Activated CD4-positive, alpha-beta T cell treated with anti-CD3 and anti-CD28 coated beads, Interleukin-2, amount 50 U/mL, for 16 hours (primary cell): ENCODE measurements around the gene ZNF860.
"Not testable (repeated sequence)": the region's sequence is repeated elsewhere in the genome, so short reads cannot be mapped to it uniquely, and the experiment has no call there.

Source experiments
- DNase-seq: peaks from one replicate; pipeline ENCODE4 v3.0.0-alpha.2; 2020

The ZNF860 gene

GRCh38 chr3:32000877-32001276, 19.3 kb downstream of the ZNF860 start:
- no peak for DNase-seq

- no peak for DNase-seq
Measured at GRCh38 chr3:32002561-32003368, 21.2 kb downstream of the ZNF860 start.

GRCh38 chr3:32003380-32003779, 21.8 kb downstream of the ZNF860 start:
- no peak for DNase-seq

- no peak for DNase-seq
Measured at GRCh38 chr3:32004113-32004765, 22.7 kb downstream of the ZNF860 start.

- DNase-seq = no peak
Measured at GRCh38 chr3:32009101-32009500, 27.6 kb downstream of the ZNF860 start.

- no peak for DNase-seq
Measured at GRCh38 chr3:32009957-32010356, 28.4 kb downstream of the ZNF860 start.

GRCh38 chr3:32010699-32011098, 29.1 kb downstream of the ZNF860 start:
- not testable (repeated sequence) for DNase-seq

GRCh38 chr3:32015638-32016037, 34.1 kb downstream of the ZNF860 start:
- DNase-seq = not testable (repeated sequence)

- no peak for DNase-seq
Measured at GRCh38 chr3:32017286-32017685, 35.7 kb downstream of the ZNF860 start.

- peak; percentile 30 for DNase-seq
Measured at GRCh38 chr3:32018757-32019564, 37.4 kb downstream of the ZNF860 start.

GRCh38 chr3:32021155-32021554, 39.6 kb downstream of the ZNF860 start:
- no peak for DNase-seq

- DNase-seq = no peak
Measured at GRCh38 chr3:32021748-32022147, 40.2 kb downstream of the ZNF860 start.

GRCh38 chr3:32022947-32023346, 41.4 kb downstream of the ZNF860 start:
- no peak for DNase-seq

- DNase-seq = no peak
Measured at GRCh38 chr3:32026593-32026992, 45.0 kb downstream of the ZNF860 start.

GRCh38 chr3:32037932-32038267, 56.4 kb downstream of the ZNF860 start:
- DNase-seq = no peak

GRCh38 chr3:32041316-32041715, 59.8 kb downstream of the ZNF860 start:
- no peak for DNase-seq
